Stimulated activated CD8-positive, alpha-beta memory T cell treated with anti-CD3 and anti-CD28 coated beads, Interleukin-12 subunit alpha, Interleukin-12 subunit beta, amount 100 ng/mL, for 1 hour (primary cell): Measurements from ENCODE around the gene AFF2.

ENCODE experiments used
- DNase-seq: peaks from one replicate; pipeline ENCODE4 v3.0.0-alpha.2; 2020; ENCODE audit warnings: low read depth

The AFF2 gene

GRCh38 chrX:148588649-148589310, 88.4 kb downstream of the AFF2 start:
- no peak for DNase-seq

- no peak for DNase-seq
Observed at GRCh38 chrX:148592595-148592994, 92.2 kb downstream of the AFF2 start.

- DNase-seq = no peak
Observed at GRCh38 chrX:148593146-148593545, 92.7 kb downstream of the AFF2 start.

- DNase-seq = no peak
Observed at GRCh38 chrX:148593987-148594386, 93.6 kb downstream of the AFF2 start.

GRCh38 chrX:148599404-148599803, 99.0 kb downstream of the AFF2 start:
- no peak for DNase-seq

- no peak for DNase-seq
Observed at GRCh38 chrX:148600131-148600530, 99.7 kb downstream of the AFF2 start.

- no peak for DNase-seq
Observed at GRCh38 chrX:148600581-148600980, 100.2 kb downstream of the AFF2 start.

- DNase-seq = no peak
Observed at GRCh38 chrX:148601034-148601433, 100.6 kb downstream of the AFF2 start.

GRCh38 chrX:148609515-148610327, 109.3 kb downstream of the AFF2 start:
- no peak for DNase-seq

- no peak for DNase-seq
Observed at GRCh38 chrX:148610328-148610698, 109.9 kb downstream of the AFF2 start.

- no peak for DNase-seq
Observed at GRCh38 chrX:148611993-148612392, 111.6 kb downstream of the AFF2 start.

- DNase-seq = no peak
Observed at GRCh38 chrX:148612431-148612830, 112.0 kb downstream of the AFF2 start.

GRCh38 chrX:148613636-148614035, 113.2 kb downstream of the AFF2 start:
- no peak for DNase-seq

- no peak for DNase-seq
Observed at GRCh38 chrX:148615491-148615890, 115.1 kb downstream of the AFF2 start.

- DNase-seq = no peak
Observed at GRCh38 chrX:148618470-148619445, 118.3 kb downstream of the AFF2 start.

GRCh38 chrX:148620023-148620422, 119.6 kb downstream of the AFF2 start:
- DNase-seq = no peak

GRCh38 chrX:148624951-148625474, 124.6 kb downstream of the AFF2 start:
- DNase-seq = no peak

- no peak for DNase-seq
Observed at GRCh38 chrX:148628621-148629020, 128.2 kb downstream of the AFF2 start.

GRCh38 chrX:148629434-148629833, 129.0 kb downstream of the AFF2 start:
- no peak for DNase-seq

GRCh38 chrX:148632444-148632843, 132.0 kb downstream of the AFF2 start:
- DNase-seq = no peak

- DNase-seq = no peak
Observed at GRCh38 chrX:148633218-148633908, 132.9 kb downstream of the AFF2 start.

GRCh38 chrX:148634591-148634990, 134.2 kb downstream of the AFF2 start:
- no peak for DNase-seq
